Fibroblast of skin of left biceps (primary cell): ENCODE data around the gene YAP1.
A peak's percentile ranks its signal among the peaks of the same experiment; 100 is the strongest.
"Not testable (repeated sequence)": the region's sequence is repeated elsewhere in the genome, so short reads cannot be mapped to it uniquely, and the experiment has no call there.

Experiments
- DNase-seq, 2 experiments: peaks; one replicate each; pipeline ENCODE4 v3.0.0-alpha.2; 2013; ENCODE audit warnings: low read depth in 2 of 2

YAP1 gene

DNA sequence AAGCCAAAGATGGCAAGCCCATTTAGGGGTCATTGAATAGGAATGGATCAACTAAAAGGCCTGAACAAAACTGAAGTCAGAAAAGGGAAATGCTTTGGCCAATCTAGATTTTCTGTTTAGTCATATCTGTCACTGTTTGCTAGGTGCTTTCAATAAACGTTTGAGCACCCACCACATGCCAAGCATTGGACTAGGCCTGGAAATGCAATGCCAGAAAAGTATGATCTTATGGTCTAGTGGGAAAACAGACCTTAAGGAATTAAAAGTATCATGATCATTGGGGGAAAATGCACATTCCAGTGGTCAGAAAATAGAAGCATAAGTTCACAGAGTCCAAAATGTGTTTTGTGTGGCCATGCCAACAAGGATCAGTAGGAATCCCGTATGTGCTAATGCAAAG lies 130.3 kb downstream of the YAP1 start:
- DNase-seq, result no peak

GRCh38 chr11:102241026-102241425 lies 130.8 kb downstream of the YAP1 start:
- no peak for DNase-seq

GRCh38 chr11:102243399-102243884 lies 133.2 kb downstream of the YAP1 start:
- no peak for DNase-seq

DNA sequence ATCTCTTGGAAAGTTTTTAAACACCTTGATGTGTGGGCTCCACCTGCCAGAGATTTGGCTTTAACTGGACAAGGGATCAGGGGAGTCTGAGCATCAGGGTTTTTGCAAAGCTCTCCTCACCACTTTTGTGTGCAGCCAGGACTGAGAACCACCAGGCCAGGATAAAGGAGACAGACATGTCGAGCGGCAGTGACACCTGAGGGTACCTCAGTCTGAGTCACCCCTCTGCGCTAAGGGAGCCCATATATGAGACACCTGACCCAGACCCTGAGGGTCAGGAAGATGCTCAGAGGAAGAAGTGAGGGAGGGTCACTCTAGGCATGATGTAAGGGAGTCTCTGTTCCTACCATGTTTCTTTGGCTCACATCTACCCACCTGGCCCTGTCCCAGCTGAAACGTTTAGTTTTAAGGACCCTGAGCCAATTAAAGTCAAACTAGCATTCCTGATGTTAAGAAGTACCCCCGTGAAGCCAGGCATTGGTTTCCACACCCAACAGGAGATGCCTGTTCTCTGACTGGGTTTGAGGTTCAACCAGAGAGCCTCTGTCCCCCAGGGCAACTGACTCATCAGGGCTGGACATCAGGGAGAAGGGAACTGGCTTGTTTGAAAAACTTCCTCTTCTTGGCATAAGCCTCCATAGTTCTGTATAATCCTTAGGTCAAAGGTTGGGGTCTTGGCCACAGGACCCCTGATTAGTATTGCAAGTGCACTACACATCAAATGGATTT lies 134.6 kb downstream of the YAP1 start:
- no peak for DNase-seq

DNA sequence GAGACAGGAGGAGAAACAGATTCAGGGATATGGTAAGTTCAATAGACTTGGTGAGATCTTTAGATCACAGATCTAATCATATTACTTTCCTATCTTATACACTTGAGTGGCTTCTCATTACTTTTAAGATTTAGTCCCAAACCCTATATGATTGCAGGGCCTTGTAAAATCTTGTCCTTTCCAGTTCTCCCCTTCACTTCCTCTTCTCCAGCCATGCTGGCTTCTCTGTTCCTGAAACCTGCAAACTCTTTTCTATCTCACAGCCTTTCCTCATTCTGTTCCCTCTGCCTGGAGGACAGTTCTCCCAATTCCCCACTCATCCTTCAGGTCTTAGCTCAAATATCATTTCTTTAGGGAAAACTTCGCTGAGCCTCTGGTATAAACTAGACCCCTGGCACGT lies 141.2 kb downstream of the YAP1 start:
- DNase-seq, result no peak

GRCh38 chr11:102252339-102252891 lies 142.2 kb downstream of the YAP1 start:
- no peak for DNase-seq

- no peak for DNase-seq
Observed at GRCh38 chr11:102253020-102253715, 142.9 kb downstream of the YAP1 start.

DNA sequence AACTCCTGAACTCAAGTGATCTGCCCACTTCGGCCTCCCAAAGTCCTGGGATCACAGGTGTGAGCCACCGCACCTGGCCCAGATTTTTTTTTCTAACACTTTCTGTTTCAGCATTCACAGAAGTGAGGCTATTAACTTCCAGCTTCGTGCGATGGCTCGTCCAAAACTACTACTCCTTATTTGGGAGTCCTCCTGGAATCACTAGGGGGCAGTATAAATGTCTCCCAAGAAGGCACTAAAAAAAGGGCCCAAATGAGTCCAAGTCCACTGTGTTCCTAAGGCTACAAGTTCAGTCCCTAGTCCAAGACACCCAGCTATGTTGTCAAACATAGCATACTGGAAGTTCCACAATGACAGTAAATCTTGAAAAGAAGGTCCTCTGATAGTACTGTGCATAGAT lies 143.8 kb downstream of the YAP1 start:
- no peak for DNase-seq

DNA sequence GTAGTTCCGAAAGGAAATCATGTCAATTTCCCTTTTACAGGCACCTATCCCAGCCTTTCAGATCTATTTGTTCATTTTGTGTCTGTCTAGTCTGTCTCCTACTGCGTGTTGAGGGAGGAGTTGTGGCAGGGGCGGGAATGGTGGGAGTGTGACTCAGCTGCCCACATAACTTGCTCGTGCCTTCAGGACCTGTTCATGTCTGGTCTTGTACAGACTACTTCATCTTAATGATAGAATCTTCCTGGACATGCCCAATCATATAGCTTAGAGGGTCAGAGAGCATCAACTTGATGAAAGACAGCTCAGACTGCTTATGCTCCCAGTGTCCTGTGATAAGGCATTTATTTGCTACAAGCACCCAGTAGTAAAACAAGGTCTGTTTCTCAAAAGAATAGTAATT lies 146.0 kb downstream of the YAP1 start:
- DNase-seq, result no peak

DNA sequence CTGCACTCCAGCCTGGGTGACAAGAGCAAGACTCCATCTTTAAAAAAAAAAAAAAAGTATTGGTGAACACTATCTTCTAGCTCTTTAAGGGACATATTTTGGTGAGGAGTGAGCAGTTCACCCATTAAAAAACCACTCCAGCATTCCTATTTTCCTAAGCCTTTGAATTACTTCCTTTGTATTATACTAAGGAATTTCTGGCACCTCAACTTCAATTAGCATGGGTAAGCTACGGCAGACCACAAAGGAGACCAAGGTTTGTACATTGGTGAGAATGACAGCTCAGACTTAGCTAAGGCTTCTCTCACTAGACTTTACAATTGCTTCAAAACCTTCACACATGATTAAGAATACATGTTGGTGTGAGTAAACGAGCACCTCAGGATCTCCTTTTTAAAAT lies 150.0 kb downstream of the YAP1 start:
- DNase-seq, result no peak

DNA sequence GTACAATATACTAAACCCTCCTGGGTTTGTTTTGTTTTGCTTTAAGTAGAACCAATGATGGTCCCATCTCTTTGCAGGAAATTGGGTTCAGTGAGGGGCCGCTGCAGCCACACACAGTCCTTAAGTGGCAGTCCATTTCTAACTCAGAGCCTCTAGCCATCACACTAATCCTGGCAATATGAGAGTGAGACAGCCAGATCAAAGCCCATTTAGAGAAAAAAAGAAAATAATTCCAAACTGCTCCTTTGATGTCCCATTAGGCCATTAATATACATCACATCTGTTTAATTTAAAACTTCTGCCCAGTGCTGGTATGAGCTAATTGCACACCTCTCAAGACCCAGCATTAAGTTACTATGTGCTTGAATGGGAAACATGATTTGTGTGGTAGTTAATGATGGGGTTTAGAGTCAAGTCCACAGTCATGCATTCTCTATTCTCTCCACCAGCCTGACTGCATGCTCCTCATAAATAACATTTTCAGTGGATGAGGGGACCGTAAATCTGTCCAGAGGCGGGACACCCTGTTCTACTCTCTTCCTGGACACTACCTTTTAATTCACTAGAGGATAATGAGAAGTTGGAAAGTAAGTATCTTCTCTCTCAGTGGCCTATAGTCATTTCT lies 153.2 kb downstream of the YAP1 start:
- no peak for DNase-seq

DNA sequence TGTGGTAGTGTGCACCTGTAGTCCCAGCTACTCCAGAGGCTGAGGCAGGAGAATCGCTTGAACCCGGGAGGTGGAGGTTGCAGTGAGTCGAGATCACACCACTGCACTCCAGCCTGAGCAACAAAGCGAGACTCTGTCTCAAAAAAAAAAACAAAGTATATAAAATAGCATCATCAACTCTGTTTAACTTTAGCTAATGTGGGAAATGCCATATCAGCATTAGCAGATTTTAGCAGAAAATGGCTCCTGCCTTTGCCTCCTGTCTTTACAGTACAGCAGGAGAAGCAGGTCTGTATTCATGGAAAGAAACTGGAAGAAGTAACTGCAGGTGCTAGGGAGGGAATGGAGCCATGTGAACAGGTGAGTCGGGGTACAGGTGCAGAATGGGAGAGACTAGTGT lies 154.5 kb downstream of the YAP1 start:
- DNase-seq, result not testable (repeated sequence)

DNA sequence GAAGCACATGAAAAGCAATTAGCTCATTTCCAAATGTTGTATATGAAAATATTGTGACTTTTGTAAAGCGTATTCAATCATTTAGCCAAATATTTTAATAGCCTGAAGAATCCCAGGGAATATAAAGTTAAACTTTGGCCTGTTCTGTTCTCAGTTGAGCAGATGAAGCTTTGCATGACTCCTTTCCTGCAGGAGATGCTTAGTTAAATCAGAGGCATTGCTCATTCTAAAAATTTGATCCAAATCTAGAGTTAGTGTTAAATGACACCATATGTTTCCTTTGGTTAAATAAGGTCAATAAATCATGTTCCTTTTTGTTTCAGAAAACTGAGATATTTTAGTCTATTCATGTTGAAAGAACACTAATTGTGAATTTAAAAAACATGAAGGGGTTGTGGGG lies 155.9 kb downstream of the YAP1 start:
- peak in 1 of 2 experiments; percentile 37 for DNase-seq

DNA sequence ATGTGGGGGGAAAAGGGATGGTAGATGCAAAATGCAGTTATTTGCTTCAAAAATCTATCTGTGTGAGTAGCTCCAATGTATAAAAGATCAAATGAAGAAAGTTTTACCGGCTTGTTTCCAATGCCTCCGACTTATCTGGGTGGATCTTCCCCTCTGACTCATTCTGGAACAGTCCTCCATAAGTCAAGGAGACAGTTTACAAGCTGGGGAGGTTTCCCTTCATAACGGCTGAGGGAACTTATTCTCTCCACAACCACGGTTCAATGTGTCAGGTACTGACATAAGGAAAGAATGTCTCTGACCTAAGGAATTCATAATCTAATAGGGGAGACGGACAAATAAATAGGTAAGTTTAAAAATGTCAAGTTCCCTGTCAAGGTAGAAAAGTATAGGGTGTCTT lies 157.4 kb downstream of the YAP1 start:
- no peak for DNase-seq

DNA sequence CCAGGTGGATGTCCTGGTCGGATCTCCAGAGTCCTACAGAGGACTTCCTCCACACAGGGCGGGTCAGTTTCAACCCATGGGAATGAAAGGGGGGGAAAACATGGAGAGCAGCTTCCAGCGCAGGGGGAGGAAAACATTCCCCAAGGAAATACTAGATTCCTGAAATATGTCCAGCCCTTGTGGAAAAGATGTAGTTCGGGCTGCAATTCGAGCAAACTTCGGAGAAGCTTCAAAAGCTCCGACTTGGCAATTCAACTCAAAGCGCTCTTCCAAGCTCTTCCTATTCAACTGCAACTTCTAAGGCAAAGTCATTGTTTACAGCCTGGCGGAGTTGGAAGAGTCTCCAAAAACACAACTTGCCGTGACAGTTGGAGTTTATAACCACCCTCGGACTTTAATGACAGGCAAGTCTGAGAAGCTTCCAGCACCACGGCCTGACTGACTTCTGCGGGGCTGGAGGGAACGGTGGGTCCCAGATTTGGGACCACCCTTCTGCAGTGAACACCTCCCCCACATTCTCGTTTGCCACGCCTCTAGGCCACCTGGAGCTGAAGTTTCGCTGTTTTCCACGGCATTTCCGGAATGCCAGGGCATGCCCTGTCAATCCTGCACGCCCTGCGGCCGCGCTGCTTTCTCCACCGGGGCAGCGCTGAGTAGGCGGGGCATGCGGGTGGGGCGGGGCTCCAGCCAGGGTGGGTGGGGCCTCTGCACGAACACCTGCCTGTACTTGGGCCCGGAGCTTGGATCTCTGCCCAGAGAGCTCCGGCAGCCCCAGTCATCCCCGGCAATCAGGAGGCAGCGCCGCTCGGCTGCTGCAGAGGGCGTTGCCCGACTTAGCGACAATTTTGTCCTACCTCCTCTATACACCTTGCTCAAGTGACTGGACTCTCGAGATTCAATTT lies 158.1 kb downstream of the YAP1 start:
- DNase-seq, result no peak

- no peak for DNase-seq
Observed at GRCh38 chr11:102268985-102269470, 158.8 kb downstream of the YAP1 start.

GRCh38 chr11:102269927-102270326 lies 159.7 kb downstream of the YAP1 start:
- DNase-seq, result no peak

DNA sequence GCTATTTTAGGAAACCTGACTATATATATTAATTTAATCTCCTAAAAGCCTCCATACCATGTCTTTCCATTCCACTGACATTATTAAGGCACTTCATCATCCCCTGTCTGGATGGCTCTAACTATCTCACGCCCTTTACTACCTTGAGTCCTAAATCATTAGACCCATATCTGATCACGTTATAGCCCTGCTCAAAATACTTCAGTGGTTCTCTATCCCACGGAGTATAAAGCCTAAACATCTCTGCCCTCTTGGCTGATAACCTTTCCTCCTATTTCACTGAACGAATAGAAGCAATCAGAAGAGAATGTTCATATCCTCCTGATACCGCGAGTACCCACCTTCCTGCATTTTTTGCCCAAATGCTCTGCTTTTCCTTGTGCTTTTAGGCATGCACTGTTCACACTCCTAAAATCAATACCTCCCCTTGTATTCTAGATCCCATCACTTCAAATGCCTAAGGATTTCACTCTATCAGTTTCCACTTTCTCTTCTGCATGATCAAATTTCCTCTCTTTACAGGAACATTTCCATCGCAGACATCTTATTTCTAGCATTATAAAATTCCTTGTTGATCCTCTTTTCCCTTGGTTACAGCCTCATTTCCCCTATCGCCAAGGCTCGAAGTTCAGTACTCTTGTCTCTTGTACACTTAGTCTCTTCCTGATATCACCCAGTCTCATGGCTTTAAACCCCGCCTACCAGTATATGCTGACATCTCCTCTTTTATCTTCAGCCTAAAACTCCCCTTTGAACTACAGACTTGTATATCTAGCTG lies 162.0 kb downstream of the YAP1 start:
- no peak for DNase-seq

DNA sequence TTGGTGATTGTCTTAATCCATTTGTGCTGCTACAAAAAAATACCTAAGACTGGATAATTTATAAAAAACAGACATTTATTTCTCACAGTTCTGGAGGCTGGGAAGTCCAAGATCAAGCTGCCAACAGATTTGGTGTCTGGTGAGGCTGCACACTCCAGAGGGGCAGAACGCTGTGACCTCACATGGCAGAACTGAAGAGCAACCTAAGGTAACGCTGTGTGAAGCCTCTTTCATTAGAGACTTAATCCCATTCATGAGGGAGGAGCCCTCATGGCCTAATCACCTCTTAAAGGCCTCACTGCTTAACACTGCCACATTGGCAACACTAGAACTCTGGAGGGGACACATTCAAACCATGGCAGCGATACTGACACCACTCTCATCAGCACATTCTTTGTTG lies 164.4 kb downstream of the YAP1 start:
- DNase-seq, result no peak

- DNase-seq, result no peak
Observed at GRCh38 chr11:102276362-102276761, 166.1 kb downstream of the YAP1 start.

- DNase-seq, result no peak
Observed at GRCh38 chr11:102276783-102277182, 166.5 kb downstream of the YAP1 start.
